Gastroesophageal sphincter (tissue), 4 donors: ENCODE data around the gene PSORS1C1. TPM values are rescaled to one million over a fixed set of nuclear protein-coding genes. Genes with fewer than 3 reads are reported as not detected.
A peak's percentile ranks its signal among the peaks of the same experiment; 100 is the strongest.

Experiments used
- ATAC-seq: fragments of 150-250 bp; one replicate; pipeline ENCODE4 v1.9.1; 2016; ENCODE audit warnings: mild to moderate bottlenecking, moderate library complexity
- H3K27ac ChIP-seq, 4 donors: fragments of 200-600 bp; sonication (generic) in 3 of 4; 1 replicate in 3 of 4; 2 replicates in 1 of 4; pipeline ENCODE4 v1.5.1; 2016 to 2019
- H3K27me3 ChIP-seq: fragments of 200-600 bp; sonication (generic); one replicate; pipeline ENCODE4 v1.5.1; 2019
- H3K36me3 ChIP-seq, 2 donors: fragments of 200-600 bp; sonication (generic); one replicate each; pipeline ENCODE4 v1.5.1; 2019; ENCODE audit warnings: control low read depth in 1 of 2
- H3K4me1 ChIP-seq, 3 donors: fragments of 200-600 bp; sonication (generic); 1 replicate in 2 of 3; 2 replicates in 1 of 3; pipeline ENCODE4 v1.5.1; 2016 to 2019; ENCODE audit warnings: control low read depth in 2 of 3
- H3K4me3 ChIP-seq, 2 donors: fragments of 200-600 bp; sonication (generic); one replicate each; pipeline ENCODE4 v1.5.1; 2019; ENCODE audit warnings: mild to moderate bottlenecking in 1 of 2, moderate library complexity in 1 of 2
- H3K9me3 ChIP-seq, 3 donors: fragments of 200-600 bp; sonication (generic); one replicate each; pipeline ENCODE4 v1.5.1; 2017 to 2019; ENCODE audit warnings: control low read depth in 2 of 3
- CTCF ChIP-seq, 4 experiments: fragments of 200-600 bp in 2 of 4; fragments of 450-650 bp in 2 of 4; sonication (generic) in 1 of 4; IDR thresholded peaks; one replicate each; pipeline ENCODE4 v1.5.1; 2017 to 2019; ENCODE audit warnings: antibody characterized with exemption in 4 of 4, mild to moderate bottlenecking in 2 of 4, moderate library complexity in 2 of 4
- EP300 ChIP-seq: sonication (generic); formaldehyde crosslinking; IDR thresholded peaks from one replicate; pipeline ENCODE4 v1.6.1; 2017; ENCODE audit warnings: antibody characterized with exemption, mild to moderate bottlenecking
- POLR2A ChIP-seq, 2 donors: fragments of 450-650 bp; IDR thresholded peaks; one replicate each; pipeline ENCODE4 v1.6.1; 2017; ENCODE audit warnings: antibody characterized with exemption in 2 of 2, mild to moderate bottlenecking in 2 of 2, moderate library complexity in 1 of 2
- POLR2AphosphoS5 ChIP-seq: sonication (generic); formaldehyde crosslinking; IDR thresholded peaks from one replicate; pipeline ENCODE4 v1.6.1; 2017; ENCODE audit warnings: antibody characterized with exemption
- WGBS, 2 donors: methylation state at CpG; one replicate each; pipeline ENCODE4 v1.1.5; 2018; ENCODE audit warnings: low coverage in 1 of 2; 5-methylcytosine and 5-hydroxymethylcytosine counted together
- total RNA-seq, 4 donors: library from RNA; depleted of rRNA; stranded (reverse); fragments of >200 nt; gene quantifications; one replicate each; pipeline ENCODE4 v1.1.0, GENCODE V29; 2016

PSORS1C1 gene
- total RNA-seq, 4 donors from 2014 or later: 0.12 to 7.8 (median 1.7) TPM

- Histone ChIP-seq H3K4me1 (peaks cover 0 to 27% (median 11%) of the 10 kb centered on the region in 3 donors), H3K36me3 (no peaks in the 10 kb centered on the region), H3K9me3 (no peaks in the 10 kb centered on the region), H3K4me3 (no peak overlapping the region), H3K27me3 (peaks cover 7% of the 10 kb centered on the region), H3K27ac (no peak overlapping the region)
- TF ChIP-seq POLR2A (IDR thresholded peaks at IDR 0.05): no peak
- TF ChIP-seq CTCF (IDR thresholded peaks at IDR 0.05): no peak
- TF ChIP-seq EP300: no peak
- ATAC-seq: no peak
- 66 to 92% methylated on average over 3 to 4 of the region's 11 CpGs for WGBS, 2 donors
Observed at GRCh38 chr6:31110825-31111582, 3.6 kb upstream of the PSORS1C1 start.

GRCh38 chr6:31111712-31112111 is 2.9 kb upstream of the PSORS1C1 start:
- H3K36me3 ChIP-seq: no peaks in the 10 kb centered on the region
- no peaks in the 10 kb centered on the region for H3K9me3 ChIP-seq
- H3K4me3 ChIP-seq: no peak overlapping the region
- no CpG with 5 or more reads among the region's 13 CpGs for WGBS, 2 donors
- H3K4me1 ChIP-seq: peaks cover 0 to 34% (median 15%) of the 10 kb centered on the region in 3 donors
- no peak for TF ChIP-seq EP300
- TF ChIP-seq POLR2AphosphoS5: no peak
- no peak for TF ChIP-seq CTCF (IDR thresholded peaks at IDR 0.05)
- TF ChIP-seq POLR2A (IDR thresholded peaks at IDR 0.05): no peak
- no peak for ATAC-seq
- peaks cover 7% of the 10 kb centered on the region for H3K27me3 ChIP-seq
- no peak overlapping the region for H3K27ac ChIP-seq

GRCh38 chr6:31112478-31112877 is 2.1 kb upstream of the PSORS1C1 start, which contains the start of gene C6orf15:
Gene C6orf15, minus strand, starts transcription at chr6:31112575. Its CDS starts 20 bp downstream, at chr6:31112555.
- Histone ChIP-seq H3K36me3 (no peaks in the 10 kb centered on the region), H3K9me3 (no peaks in the 10 kb centered on the region), H3K4me1 (peaks cover 0 to 42% (median 20%) of the 10 kb centered on the region in 3 donors), H3K4me3 (no peak within 1 kb of the TSS), H3K27ac (no peak within 1 kb of the TSS), H3K27me3 (peaks cover 7% of the 10 kb centered on the region)
- ATAC-seq: no peak
- 88% methylated on average over 1 of the region's 5 CpGs; no CpG with 5 or more reads in 1 of the 2 donors for WGBS, 2 donors
- no peak for TF ChIP-seq POLR2A (IDR thresholded peaks at IDR 0.05)
- no peak for TF ChIP-seq POLR2AphosphoS5
- TF ChIP-seq EP300: no peak
- no peak for TF ChIP-seq CTCF (IDR thresholded peaks at IDR 0.05)

GRCh38 chr6:31113861-31114540 is 599 bp upstream of the PSORS1C1 start:
- ATAC-seq: peak; percentile 32
- no peak for TF ChIP-seq POLR2AphosphoS5
- H3K27ac ChIP-seq: peak overlapping the region in 3 of 4 donors; percentile 69 to 74 (median 73)
- H3K4me3 ChIP-seq: no peak overlapping the region
- no peaks in the 10 kb centered on the region for H3K27me3 ChIP-seq
- no peaks in the 10 kb centered on the region for H3K36me3 ChIP-seq
- WGBS, 2 donors: 63 to 81% methylated on average over 5 to 6 of the region's 7 CpGs
- no peaks in the 10 kb centered on the region for H3K9me3 ChIP-seq
- peaks cover 0 to 49% (median 23%) of the 10 kb centered on the region in 3 donors for H3K4me1 ChIP-seq

GRCh38 chr6:31114970-31115849 is 610 bp downstream of the PSORS1C1 start:
- whole genome bisulfite sequencing, 2 donors: 62 to 63% methylated on average over 6 to 9 of the region's 9 CpGs

More at GRCh38 chr6:31114970-31115849, 610 bp downstream of the PSORS1C1 start:
- Histone ChIP-seq H3K4me1 (peaks cover 0 to 49% (median 23%) of the 10 kb centered on the region in 3 donors), H3K27me3 (no peaks in the 10 kb centered on the region), H3K36me3 (no peaks in the 10 kb centered on the region), H3K27ac (peak overlapping the region in 3 of 4 donors; percentile 69 to 74 (median 73)), H3K4me3 (peak overlapping the region in 1 of 2 donors; percentile 39), H3K9me3 (no peaks in the 10 kb centered on the region)
- TF ChIP-seq EP300: no peak
- TF ChIP-seq CTCF (IDR thresholded peaks at IDR 0.05): peak in 2 of 4 experiments; percentile 10 to 18
- ATAC-seq: no peak
